ENCODE results near the gene SLC8A2.
"Not testable (repeated sequence)": the region's sequence is repeated elsewhere in the genome, so short reads cannot be mapped to it uniquely, and the experiment has no call there.

SLC8A2 gene

DNA sequence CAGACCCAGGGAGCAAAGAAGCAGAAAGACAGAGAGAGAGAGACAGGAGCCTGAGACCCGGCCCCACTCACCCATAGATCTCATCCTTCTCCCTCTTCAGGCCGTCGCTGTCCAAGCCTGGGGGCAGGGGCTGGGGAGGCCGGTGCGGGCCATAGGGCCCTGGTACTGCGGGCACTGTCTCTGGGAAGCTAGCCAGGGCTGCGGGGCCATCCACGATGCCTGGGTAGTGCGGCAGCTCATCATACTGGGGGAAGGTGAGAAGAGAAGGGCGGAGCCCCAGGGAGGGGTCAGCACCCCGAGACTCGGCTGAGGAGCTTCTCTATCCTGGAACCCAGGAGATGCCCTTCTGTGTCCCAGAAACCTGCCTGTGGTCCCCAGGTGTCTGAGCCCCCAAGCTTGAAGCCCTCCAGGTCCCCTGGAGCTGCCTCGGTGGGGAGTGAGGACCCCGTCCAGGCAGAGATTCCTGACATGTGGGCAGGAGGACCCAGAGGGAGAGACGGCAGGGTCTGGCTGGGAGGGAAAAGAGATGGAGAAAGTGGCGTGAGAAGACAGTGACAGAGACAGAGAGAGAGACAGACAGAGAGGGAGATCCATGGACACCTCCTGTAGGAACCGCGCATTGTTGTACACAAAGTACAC lies 54.5 kb downstream of the SLC8A2 start:
- no peak for DNase-seq (ENCODE audit: low read depth)
- TF ChIP-seq, protein P1, sequence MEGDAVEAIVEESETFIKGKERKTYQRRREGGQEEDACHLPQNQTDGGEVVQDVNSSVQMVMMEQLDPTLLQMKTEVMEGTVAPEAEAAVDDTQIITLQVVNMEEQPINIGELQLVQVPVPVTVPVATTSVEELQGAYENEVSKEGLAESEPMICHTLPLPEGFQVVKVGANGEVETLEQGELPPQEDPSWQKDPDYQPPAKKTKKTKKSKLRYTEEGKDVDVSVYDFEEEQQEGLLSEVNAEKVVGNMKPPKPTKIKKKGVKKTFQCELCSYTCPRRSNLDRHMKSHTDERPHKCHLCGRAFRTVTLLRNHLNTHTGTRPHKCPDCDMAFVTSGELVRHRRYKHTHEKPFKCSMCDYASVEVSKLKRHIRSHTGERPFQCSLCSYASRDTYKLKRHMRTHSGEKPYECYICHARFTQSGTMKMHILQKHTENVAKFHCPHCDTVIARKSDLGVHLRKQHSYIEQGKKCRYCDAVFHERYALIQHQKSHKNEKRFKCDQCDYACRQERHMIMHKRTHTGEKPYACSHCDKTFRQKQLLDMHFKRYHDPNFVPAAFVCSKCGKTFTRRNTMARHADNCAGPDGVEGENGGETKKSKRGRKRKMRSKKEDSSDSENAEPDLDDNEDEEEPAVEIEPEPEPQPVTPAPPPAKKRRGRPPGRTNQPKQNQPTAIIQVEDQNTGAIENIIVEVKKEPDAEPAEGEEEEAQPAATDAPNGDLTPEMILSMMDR (IDR thresholded peaks at IDR 0.05; ENCODE audit: low read depth, low read length, missing control alignments) = no peak
- no peak overlapping the region for H3K4me3 ChIP-seq (ENCODE audit: low read depth, low read length)
- in situ Hi-C loops (cut with HindIII; ENCODE audit: low sequenced_read_pairs) = no loop called here

- DNase-seq (ENCODE audit: low read depth) = no peak
- in situ Hi-C loops (cut with HindIII; ENCODE audit: low sequenced_read_pairs) = no loop called here
- no peak overlapping the region for H3K4me3 ChIP-seq (ENCODE audit: low read depth, low read length)
- TF ChIP-seq, protein P1 (IDR thresholded peaks at IDR 0.05; ENCODE audit: low read depth, low read length, missing control alignments) = no peak
Observed at GRCh38 chr19:47416643-47416985, 55.1 kb downstream of the SLC8A2 start.

DNA sequence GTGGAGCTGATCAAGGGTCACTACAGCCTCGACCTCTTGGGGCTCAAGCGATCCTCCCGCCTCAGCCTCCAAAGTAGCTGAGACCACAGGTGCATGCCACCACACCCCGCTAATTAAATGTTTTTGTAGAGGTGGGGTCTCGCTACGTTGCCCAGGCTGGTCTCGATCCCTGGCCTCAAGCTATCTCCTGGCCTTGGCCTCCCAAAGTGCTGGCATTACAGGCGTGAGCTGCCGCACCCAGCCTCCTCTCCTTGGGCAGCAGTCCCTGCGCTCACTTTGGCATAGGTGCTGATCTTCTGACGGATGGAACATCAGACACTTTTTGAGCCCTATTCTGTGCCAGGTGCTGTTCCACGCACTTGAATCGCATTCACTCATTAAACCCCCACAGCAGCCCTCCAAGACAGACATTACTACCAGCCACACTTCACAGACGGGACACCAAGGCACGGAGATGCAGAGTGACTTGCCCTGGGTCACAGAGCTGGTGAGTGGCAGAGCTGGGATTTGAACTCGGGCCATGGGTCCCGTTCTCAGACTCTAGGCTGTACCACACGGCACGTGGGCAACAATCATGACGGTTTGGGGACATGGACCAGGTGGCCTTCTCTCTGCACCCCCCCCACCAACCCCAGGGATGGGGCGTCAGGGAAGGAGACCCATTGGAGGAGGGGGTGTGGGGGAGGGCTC lies 55.6 kb downstream of the SLC8A2 start:
- no peak for DNase-seq (ENCODE audit: low read depth)
- in situ Hi-C loops (cut with HindIII; ENCODE audit: low sequenced_read_pairs) = no loop called here
- TF ChIP-seq, protein P1 (IDR thresholded peaks at IDR 0.05; ENCODE audit: low read depth, low read length, missing control alignments) = no peak
- no peak overlapping the region for H3K4me3 ChIP-seq (ENCODE audit: low read depth, low read length)

- no peak overlapping the region for H3K4me3 ChIP-seq (ENCODE audit: low read depth, low read length)
- in situ Hi-C loops (cut with HindIII; ENCODE audit: low sequenced_read_pairs) = no loop called here
- TF ChIP-seq, protein P1 (IDR thresholded peaks at IDR 0.05; ENCODE audit: low read depth, low read length, missing control alignments) = peak; percentile 17
- DNase-seq (ENCODE audit: low read depth) = no peak
Observed at GRCh38 chr19:47414469-47414868, 57.2 kb downstream of the SLC8A2 start.

DNA sequence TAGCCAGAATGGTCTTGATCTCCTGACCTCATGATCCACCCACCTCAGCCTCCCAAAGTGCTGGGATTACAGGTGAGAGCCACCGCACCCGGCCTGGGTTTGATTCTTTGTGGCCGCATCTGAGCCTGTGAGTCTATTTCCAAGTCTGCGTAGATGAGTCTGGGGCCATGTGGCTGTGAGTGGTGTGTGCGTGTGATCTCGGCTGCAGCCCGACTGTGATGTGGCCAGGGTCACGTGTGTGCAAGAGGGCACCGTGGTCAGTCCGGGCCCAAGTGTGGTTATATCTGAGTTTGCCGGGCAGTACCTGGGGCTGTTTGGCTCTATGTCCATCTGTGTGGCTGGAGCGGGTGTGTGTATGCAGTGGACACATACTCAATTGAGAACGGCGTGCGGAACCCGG lies 57.8 kb downstream of the SLC8A2 start:
- TF ChIP-seq, protein P1 (IDR thresholded peaks at IDR 0.05; ENCODE audit: low read depth, low read length, missing control alignments) = no peak
- no peak overlapping the region for H3K4me3 ChIP-seq (ENCODE audit: low read depth, low read length)
- in situ Hi-C loops (cut with HindIII; ENCODE audit: low sequenced_read_pairs) = no loop called here
- no peak for DNase-seq (ENCODE audit: low read depth)

- DNase-seq (ENCODE audit: low read depth); in situ Hi-C loops (cut with HindIII; ENCODE audit: low sequenced_read_pairs); H3K4me3 ChIP-seq (ENCODE audit: low read depth, low read length): not testable (repeated sequence)
Observed at GRCh38 chr19:47411696-47412095, 60.0 kb downstream of the SLC8A2 start.

DNA sequence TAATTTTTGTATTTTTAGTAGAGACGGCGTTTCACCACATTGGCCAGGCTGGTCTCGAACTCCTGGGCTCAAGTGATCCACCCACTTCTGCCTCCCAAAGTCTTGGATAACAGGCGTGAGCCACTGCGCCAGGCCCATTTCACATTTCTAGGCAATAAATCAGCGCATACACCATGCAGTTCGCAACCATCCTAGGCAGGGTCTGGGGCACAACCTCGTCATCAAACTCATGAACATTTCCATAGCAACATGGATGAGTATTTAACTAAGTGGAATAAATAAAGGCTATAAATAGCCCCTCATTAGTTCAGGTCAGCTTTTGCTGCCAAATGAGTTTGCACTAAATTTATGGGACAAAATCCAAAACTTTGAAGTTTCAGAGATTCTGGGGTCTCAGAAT lies 60.6 kb downstream of the SLC8A2 start:
- TF ChIP-seq, protein P1 (IDR thresholded peaks at IDR 0.05; ENCODE audit: low read depth, low read length, missing control alignments) = no peak
- in situ Hi-C loops (cut with HindIII; ENCODE audit: low sequenced_read_pairs) = no loop called here

More for the DNA sequence above, 60.6 kb downstream of the SLC8A2 start:
- no peak for DNase-seq (ENCODE audit: low read depth)
- no peak overlapping the region for H3K4me3 ChIP-seq (ENCODE audit: low read depth, low read length)
